Subcutaneous adipose tissue (tissue), 4 donors: ENCODE measurements around the gene PCDH9. TPM values are rescaled to one million over a fixed set of nuclear protein-coding genes. Genes with fewer than 3 reads are reported as not detected.

ENCODE experiments used
- CTCF ChIP-seq: fragments of 450-650 bp; IDR thresholded peaks from one replicate; pipeline ENCODE4 v1.5.1; 2016; ENCODE audit warnings: low read depth, mild to moderate bottlenecking, control low read depth, antibody characterized with exemption, moderate library complexity
- total RNA-seq, 4 donors: library from RNA; depleted of rRNA; stranded (reverse); fragments of >200 nt; gene quantifications; one replicate each; pipeline ENCODE4 v1.1.0, GENCODE V29; 2016

Gene PCDH9
- total RNA-seq, 4 donors from 2014 or later: 9.0 to 28.4 (median 12.0) TPM

DNA sequence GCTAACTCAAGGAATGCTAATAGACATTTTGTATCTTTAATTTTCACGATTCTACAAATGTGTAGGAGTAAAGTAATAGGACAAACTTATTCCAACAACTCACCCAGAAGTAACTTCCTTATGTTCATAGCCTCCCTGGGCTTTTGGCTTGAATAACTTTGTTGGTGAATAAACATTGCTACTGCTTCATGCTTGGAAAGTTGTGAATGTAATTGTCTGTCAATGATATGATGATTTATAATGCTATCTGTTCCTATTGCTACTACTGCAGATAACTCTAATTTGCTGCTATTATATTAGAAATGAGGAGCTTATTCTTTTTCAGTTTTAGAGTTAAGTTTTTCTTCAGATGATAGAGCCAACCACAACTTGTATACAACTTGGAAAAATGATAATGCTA lies 307.7 kb downstream of the PCDH9 start:
- no peak for TF ChIP-seq CTCF

DNA sequence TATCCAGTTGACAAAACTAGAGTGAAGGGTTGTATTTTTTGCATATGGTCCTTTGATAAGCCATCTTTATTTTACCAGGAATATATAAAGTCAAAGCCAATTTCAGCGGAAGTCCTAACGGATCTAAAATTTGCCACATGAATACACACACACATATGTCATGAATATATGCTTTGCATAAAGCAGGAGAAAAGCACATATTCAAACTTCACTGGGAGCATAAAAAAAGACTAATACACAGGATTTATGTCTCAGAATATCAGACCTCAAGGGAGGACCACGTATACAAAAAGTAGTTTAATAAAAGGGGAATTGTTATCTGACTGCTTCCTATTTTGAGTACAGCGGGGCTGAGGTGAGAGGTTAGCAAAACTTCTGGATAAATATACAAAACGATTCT lies 308.7 kb downstream of the PCDH9 start:
- TF ChIP-seq CTCF: no peak

GRCh38 chr13:66915596-66916185 lies 314.4 kb downstream of the PCDH9 start:
- TF ChIP-seq CTCF: no peak

GRCh38 chr13:66914155-66914554 lies 316.0 kb downstream of the PCDH9 start:
- no peak for TF ChIP-seq CTCF

GRCh38 chr13:66911411-66911939 lies 318.7 kb downstream of the PCDH9 start:
- no peak for TF ChIP-seq CTCF

DNA sequence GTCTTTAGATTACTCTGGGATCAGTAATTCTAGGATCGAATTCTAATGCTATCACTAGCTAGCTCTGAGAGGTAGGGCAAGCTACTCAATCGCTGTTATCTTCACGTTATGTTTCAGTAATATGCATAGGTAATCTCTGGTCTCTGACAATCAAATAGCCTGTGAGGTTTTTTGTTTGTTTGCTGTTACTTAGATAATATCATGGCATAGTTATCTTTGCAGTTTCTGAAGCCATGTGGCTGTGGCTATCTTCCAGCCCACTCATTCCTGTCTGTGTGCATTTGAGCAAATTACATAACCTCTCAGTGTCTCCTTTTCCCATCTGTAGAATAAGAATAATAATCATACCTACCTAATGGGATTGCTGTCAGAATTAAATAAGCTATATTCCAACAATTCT lies 330.2 kb downstream of the PCDH9 start:
- no peak for TF ChIP-seq CTCF

DNA sequence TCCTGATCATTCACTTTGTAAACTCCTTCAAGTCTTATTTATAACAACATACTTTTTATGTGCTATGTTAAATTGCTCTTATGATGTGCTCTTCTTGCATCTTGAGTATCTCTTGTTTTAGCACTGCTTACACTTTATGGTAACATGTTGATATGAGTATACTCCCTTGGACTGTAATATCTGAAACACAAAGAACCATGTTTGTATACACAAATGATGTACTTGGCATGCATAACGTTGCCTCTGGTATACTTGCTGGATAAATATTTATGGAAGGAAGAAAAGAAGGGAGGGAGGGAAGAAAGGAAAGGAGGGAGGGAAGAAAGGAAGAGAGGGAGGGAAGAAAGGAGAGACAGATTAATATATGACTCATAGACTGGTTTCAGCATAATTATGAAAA lies 333.2 kb downstream of the PCDH9 start:
- no peak for TF ChIP-seq CTCF
